ENCODE measurements around the gene COG2.
"Not testable (repeated sequence)": the region's sequence is repeated elsewhere in the genome, so short reads cannot be mapped to it uniquely, and the experiment has no call there.

COG2 gene

GRCh38 chr1:230643908-230644307 lies 1.6 kb downstream of the COG2 start:
- no peak overlapping the region for H2AFZ ChIP-seq (ENCODE audit: low read length, unreplicated experiment)
- H3K4me3 ChIP-seq (ENCODE audit: low read depth, low read length): peak overlapping the region; percentile 86
- peaks cover 13% of the 10 kb centered on the region for H3K4me1 ChIP-seq (ENCODE audit: control insufficient read depth, insufficient read depth, low read length, unreplicated experiment)
- H3K36me3 ChIP-seq (ENCODE audit: insufficient read depth, low read length): no peaks in the 10 kb centered on the region
- H3K79me2 ChIP-seq (ENCODE audit: control insufficient read depth, insufficient read depth, low read length, unreplicated experiment): peaks cover 44% of the 10 kb centered on the region
- H3K27ac ChIP-seq (ENCODE audit: low read depth, low read length): no peak overlapping the region
- H3K27me3 ChIP-seq (ENCODE audit: insufficient read depth, low read length): peaks cover 16% of the 10 kb centered on the region

DNA sequence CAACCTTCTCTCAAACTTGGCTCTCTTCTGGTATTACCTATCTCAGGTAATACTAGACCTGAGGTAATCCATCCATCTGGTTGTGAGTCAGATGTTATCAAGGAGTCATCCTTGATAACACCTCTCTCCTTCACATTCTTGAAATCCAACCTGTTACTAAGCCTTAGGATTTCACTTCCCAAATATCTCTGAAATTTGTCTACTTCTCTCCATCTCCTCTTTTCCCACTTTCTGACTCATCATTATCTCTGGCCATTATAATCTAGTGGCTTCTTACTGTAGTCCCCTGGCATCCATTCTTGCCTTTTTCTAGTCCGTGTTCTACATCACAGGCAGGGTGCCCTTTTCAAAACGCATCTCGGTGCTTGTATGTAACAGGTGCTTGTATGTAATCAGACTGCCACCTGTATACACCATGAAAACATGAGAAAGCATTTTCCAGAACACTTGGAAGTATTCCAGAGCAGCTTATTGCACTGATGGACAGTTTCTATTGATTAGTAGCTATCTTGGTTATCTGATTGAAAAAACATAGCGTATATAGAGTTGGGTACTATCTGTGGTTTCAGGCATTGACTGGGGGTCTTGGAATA lies 4.5 kb downstream of the COG2 start:
- H3K79me2 ChIP-seq (ENCODE audit: control insufficient read depth, insufficient read depth, low read length, unreplicated experiment): peaks cover 65% of the 10 kb centered on the region
- peaks cover 13% of the 10 kb centered on the region for H3K4me1 ChIP-seq (ENCODE audit: control insufficient read depth, insufficient read depth, low read length, unreplicated experiment)
- H3K4me3 ChIP-seq (ENCODE audit: low read depth, low read length): no peak overlapping the region
- no peaks in the 10 kb centered on the region for H3K27me3 ChIP-seq (ENCODE audit: insufficient read depth, low read length)
- no peak overlapping the region for H2AFZ ChIP-seq (ENCODE audit: low read length, unreplicated experiment)
- H3K36me3 ChIP-seq (ENCODE audit: insufficient read depth, low read length): no peaks in the 10 kb centered on the region
- H3K27ac ChIP-seq (ENCODE audit: low read depth, low read length): no peak overlapping the region

DNA sequence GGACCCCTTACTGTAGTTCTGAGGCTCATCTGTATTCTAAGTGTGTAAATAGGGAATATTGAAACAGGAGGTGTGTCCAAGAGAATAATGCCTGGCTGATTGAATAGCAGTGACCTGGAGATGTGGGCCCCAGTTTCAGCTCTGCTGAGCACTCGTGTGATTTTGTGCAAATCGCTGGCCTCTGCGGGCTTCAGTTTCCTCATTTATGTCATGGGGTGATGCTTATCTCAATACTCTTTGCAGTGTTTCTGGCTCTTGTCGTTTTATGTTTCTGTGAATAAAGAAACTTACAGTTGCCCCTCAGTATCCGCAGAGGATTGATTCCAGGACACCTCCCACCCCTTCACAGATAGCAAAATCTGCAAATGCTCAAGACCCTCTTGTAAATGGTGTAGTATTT lies 5.0 kb downstream of the COG2 start:
- no peaks in the 10 kb centered on the region for H3K27me3 ChIP-seq (ENCODE audit: insufficient read depth, low read length)
- peaks cover 67% of the 10 kb centered on the region for H3K79me2 ChIP-seq (ENCODE audit: control insufficient read depth, insufficient read depth, low read length, unreplicated experiment)
- no peak overlapping the region for H3K27ac ChIP-seq (ENCODE audit: low read depth, low read length)
- H2AFZ ChIP-seq (ENCODE audit: low read length, unreplicated experiment): no peak overlapping the region
- H3K36me3 ChIP-seq (ENCODE audit: insufficient read depth, low read length): no peaks in the 10 kb centered on the region
- no peak overlapping the region for H3K4me3 ChIP-seq (ENCODE audit: low read depth, low read length)
- peaks cover 13% of the 10 kb centered on the region for H3K4me1 ChIP-seq (ENCODE audit: control insufficient read depth, insufficient read depth, low read length, unreplicated experiment)

DNA sequence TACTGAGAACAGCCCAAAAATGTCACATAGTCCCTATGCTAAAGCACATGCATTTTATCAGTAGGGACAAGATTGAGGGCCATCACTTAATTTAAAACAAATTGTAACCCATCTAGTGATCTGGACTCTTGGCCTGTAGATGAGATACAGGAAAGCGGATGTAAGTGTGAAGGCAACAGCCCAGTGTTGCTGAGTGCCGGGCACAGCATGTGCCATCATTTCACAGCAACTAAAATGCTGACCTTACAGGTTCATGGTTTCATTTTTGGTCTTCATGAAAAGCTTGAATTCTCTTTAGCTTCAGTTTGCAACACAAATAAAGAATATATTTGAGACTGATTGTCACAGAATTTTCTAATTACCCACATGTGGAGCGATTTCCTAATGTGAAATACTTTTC lies 5.8 kb downstream of the COG2 start:
- Histone ChIP-seq H3K27ac (ENCODE audit: low read depth, low read length) (no peak overlapping the region), H3K4me1 (ENCODE audit: control insufficient read depth, insufficient read depth, low read length, unreplicated experiment) (peaks cover 13% of the 10 kb centered on the region), H3K79me2 (ENCODE audit: control insufficient read depth, insufficient read depth, low read length, unreplicated experiment) (peaks cover 68% of the 10 kb centered on the region), H3K4me3 (ENCODE audit: low read depth, low read length) (no peak overlapping the region), H3K27me3 (ENCODE audit: insufficient read depth, low read length) (no peaks in the 10 kb centered on the region), H2AFZ (ENCODE audit: low read length, unreplicated experiment) (no peak overlapping the region), H3K36me3 (ENCODE audit: insufficient read depth, low read length) (no peaks in the 10 kb centered on the region)

- no peak overlapping the region for H2AFZ ChIP-seq (ENCODE audit: low read length, unreplicated experiment)
- no peak overlapping the region for H3K27ac ChIP-seq (ENCODE audit: low read depth, low read length)
- peaks cover 49% of the 10 kb centered on the region for H3K79me2 ChIP-seq (ENCODE audit: control insufficient read depth, insufficient read depth, low read length, unreplicated experiment)
- H3K4me3 ChIP-seq (ENCODE audit: low read depth, low read length): no peak overlapping the region
- H3K36me3 ChIP-seq (ENCODE audit: insufficient read depth, low read length): no peaks in the 10 kb centered on the region
- no peaks in the 10 kb centered on the region for H3K27me3 ChIP-seq (ENCODE audit: insufficient read depth, low read length)
- no peaks in the 10 kb centered on the region for H3K4me1 ChIP-seq (ENCODE audit: control insufficient read depth, insufficient read depth, low read length, unreplicated experiment)
Observed at GRCh38 chr1:230650300-230650699, 8.0 kb downstream of the COG2 start.

- Histone ChIP-seq H3K27me3 (ENCODE audit: insufficient read depth, low read length) (no peaks in the 10 kb centered on the region), H3K27ac (ENCODE audit: low read depth, low read length) (no peak overlapping the region), H3K4me3 (ENCODE audit: low read depth, low read length) (no peak overlapping the region), H3K79me2 (ENCODE audit: control insufficient read depth, insufficient read depth, low read length, unreplicated experiment) (peaks cover 49% of the 10 kb centered on the region), H2AFZ (ENCODE audit: low read length, unreplicated experiment) (no peak overlapping the region), H3K36me3 (ENCODE audit: insufficient read depth, low read length) (no peaks in the 10 kb centered on the region), H3K4me1 (ENCODE audit: control insufficient read depth, insufficient read depth, low read length, unreplicated experiment) (no peaks in the 10 kb centered on the region)
Observed at GRCh38 chr1:230651235-230651634, 9.0 kb downstream of the COG2 start.

- not testable (repeated sequence) for H3K4me1 ChIP-seq (ENCODE audit: control insufficient read depth, insufficient read depth, low read length, unreplicated experiment); H3K79me2 ChIP-seq (ENCODE audit: control insufficient read depth, insufficient read depth, low read length, unreplicated experiment); H3K27me3 ChIP-seq (ENCODE audit: insufficient read depth, low read length); H2AFZ ChIP-seq (ENCODE audit: low read length, unreplicated experiment); H3K36me3 ChIP-seq (ENCODE audit: insufficient read depth, low read length); H3K27ac ChIP-seq (ENCODE audit: low read depth, low read length); H3K4me3 ChIP-seq (ENCODE audit: low read depth, low read length)
Observed at GRCh38 chr1:230656719-230657118, 14.4 kb downstream of the COG2 start.

DNA sequence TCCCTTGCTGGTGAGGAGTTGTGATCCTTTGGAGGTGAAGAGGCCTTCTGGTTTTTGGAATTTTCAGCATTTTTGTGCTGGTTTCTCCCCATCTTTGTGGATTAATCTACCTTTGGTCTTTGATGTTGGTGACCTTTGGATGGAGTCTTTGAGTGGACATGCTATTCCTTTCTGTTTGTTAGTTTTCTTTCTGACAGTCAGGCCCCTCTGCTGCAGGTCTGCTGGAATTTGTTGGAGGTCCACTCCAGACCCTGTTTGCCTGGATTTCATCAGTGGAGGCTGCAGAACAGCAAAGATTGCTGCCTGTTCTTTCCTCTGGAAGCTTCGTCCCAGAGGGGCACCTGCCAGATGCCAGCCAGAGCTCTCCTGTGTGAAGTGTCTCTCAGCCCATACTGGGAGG lies 15.8 kb downstream of the COG2 start:
- not testable (repeated sequence) for H3K79me2 ChIP-seq (ENCODE audit: control insufficient read depth, insufficient read depth, low read length, unreplicated experiment); H3K36me3 ChIP-seq (ENCODE audit: insufficient read depth, low read length); H2AFZ ChIP-seq (ENCODE audit: low read length, unreplicated experiment); H3K4me3 ChIP-seq (ENCODE audit: low read depth, low read length); H3K4me1 ChIP-seq (ENCODE audit: control insufficient read depth, insufficient read depth, low read length, unreplicated experiment); H3K27ac ChIP-seq (ENCODE audit: low read depth, low read length); H3K27me3 ChIP-seq (ENCODE audit: insufficient read depth, low read length)

DNA sequence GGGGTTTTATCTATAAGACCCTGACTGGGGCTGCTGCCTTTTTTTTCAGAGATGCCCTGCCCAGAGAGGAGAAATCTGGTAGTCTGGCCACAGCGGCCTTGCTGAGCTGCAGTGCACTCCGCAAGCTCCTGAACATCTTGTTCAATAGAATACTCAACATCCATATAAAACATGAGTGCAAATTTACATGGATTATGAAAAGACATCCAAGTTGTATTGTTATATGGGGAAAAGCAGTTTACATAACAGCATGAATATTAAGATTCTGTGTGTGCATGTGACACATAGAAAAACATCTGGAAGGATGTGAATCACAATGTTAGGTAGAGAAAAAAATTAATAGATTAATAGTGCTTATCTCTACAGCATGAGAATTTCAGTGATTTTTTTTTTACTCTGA lies 16.4 kb downstream of the COG2 start:
- no peak overlapping the region for H3K27ac ChIP-seq (ENCODE audit: low read depth, low read length)
- H3K4me3 ChIP-seq (ENCODE audit: low read depth, low read length): no peak overlapping the region
- H3K27me3 ChIP-seq (ENCODE audit: insufficient read depth, low read length): no peaks in the 10 kb centered on the region
- H3K36me3 ChIP-seq (ENCODE audit: insufficient read depth, low read length): peaks cover 3% of the 10 kb centered on the region
- H2AFZ ChIP-seq (ENCODE audit: low read length, unreplicated experiment): no peak overlapping the region
- no peaks in the 10 kb centered on the region for H3K4me1 ChIP-seq (ENCODE audit: control insufficient read depth, insufficient read depth, low read length, unreplicated experiment)
- no peaks in the 10 kb centered on the region for H3K79me2 ChIP-seq (ENCODE audit: control insufficient read depth, insufficient read depth, low read length, unreplicated experiment)

GRCh38 chr1:230661976-230662375 lies 19.7 kb downstream of the COG2 start:
- peaks cover 15% of the 10 kb centered on the region for H3K36me3 ChIP-seq (ENCODE audit: insufficient read depth, low read length)
- H3K4me3 ChIP-seq (ENCODE audit: low read depth, low read length): no peak overlapping the region
- H3K27me3 ChIP-seq (ENCODE audit: insufficient read depth, low read length): no peaks in the 10 kb centered on the region

DNA sequence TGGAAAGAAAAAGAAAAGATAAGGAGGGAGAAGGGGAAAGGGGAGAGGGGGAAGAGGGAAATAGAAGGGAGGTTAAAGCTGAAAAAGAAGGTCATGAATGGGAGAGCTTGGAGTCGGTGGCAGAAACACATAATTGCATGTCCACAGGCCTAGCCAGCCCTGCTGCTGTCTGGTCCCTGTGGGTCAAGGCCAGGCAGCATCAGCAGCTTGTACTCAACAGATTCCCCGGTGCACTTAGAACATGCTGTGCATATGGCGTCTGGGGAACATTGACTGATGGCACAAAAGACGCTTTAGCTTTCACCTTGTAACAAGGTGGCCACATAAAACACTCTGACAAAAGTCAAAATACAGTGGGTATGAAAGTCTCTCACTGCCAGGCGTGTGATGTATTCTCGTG lies 25.9 kb downstream of the COG2 start:
- H2AFZ ChIP-seq (ENCODE audit: low read length, unreplicated experiment): no peak overlapping the region
- H3K27ac ChIP-seq (ENCODE audit: low read depth, low read length): no peak overlapping the region
- no peaks in the 10 kb centered on the region for H3K4me1 ChIP-seq (ENCODE audit: control insufficient read depth, insufficient read depth, low read length, unreplicated experiment)
- no peaks in the 10 kb centered on the region for H3K27me3 ChIP-seq (ENCODE audit: insufficient read depth, low read length)
- no peak overlapping the region for H3K4me3 ChIP-seq (ENCODE audit: low read depth, low read length)
- peaks cover 22% of the 10 kb centered on the region for H3K36me3 ChIP-seq (ENCODE audit: insufficient read depth, low read length)
- H3K79me2 ChIP-seq (ENCODE audit: control insufficient read depth, insufficient read depth, low read length, unreplicated experiment): no peaks in the 10 kb centered on the region

More at GRCh38 chr1:230661976-230662375, 19.7 kb downstream of the COG2 start:
- H3K79me2 ChIP-seq (ENCODE audit: control insufficient read depth, insufficient read depth, low read length, unreplicated experiment): no peaks in the 10 kb centered on the region
- H2AFZ ChIP-seq (ENCODE audit: low read length, unreplicated experiment): no peak overlapping the region
- no peaks in the 10 kb centered on the region for H3K4me1 ChIP-seq (ENCODE audit: control insufficient read depth, insufficient read depth, low read length, unreplicated experiment)
- no peak overlapping the region for H3K27ac ChIP-seq (ENCODE audit: low read depth, low read length)

All from ACC112 (cell line).